ENCODE data around the gene PALS2.

- no peak for TF ChIP-seq CTCF (IDR thresholded peaks at IDR 0.05)
- no peak for TF ChIP-seq POLR2A (IDR thresholded peaks at IDR 0.05)
- TF ChIP-seq POLR2AphosphoS5 (IDR thresholded peaks at IDR 0.05), result no peak
These were observed 44.8 kb downstream of the PALS2 start for GRCh38 chr7:24617957-24618616.

Data from prostate gland (tissue), 2 donors.